Fibroblast of skin of left quadriceps (primary cell): ENCODE measurements around the gene CENPQ.

Source experiments
- DNase-seq, 2 experiments: peaks; one replicate each; pipeline ENCODE4 v3.0.0-alpha.2; 2013; ENCODE audit warnings: low read depth in 2 of 2

The CENPQ gene

GRCh38 chr6:49541210-49541724 is 78.1 kb downstream of the CENPQ start:
- peak; percentile 69 to 70 for DNase-seq

- no peak for DNase-seq
Measured at GRCh38 chr6:49541936-49542335, 78.8 kb downstream of the CENPQ start.
